GM04503 (cell line): ENCODE measurements around the gene MYORG.

Experiments
- DNase-seq: peaks from one replicate; pipeline ENCODE4 v3.0.0-alpha.2; 2012; ENCODE audit warnings: low read depth

MYORG gene

GRCh38 chr9:34332076-34332964 lies 44.4 kb downstream of the MYORG start:
- no peak for DNase-seq

GRCh38 chr9:34331196-34331595 lies 45.5 kb downstream of the MYORG start:
- DNase-seq: no peak

GRCh38 chr9:34328987-34329832 lies 47.5 kb downstream of the MYORG start, which contains the start of the genes KIF24 and NUDT2:
Gene KIF24 (minus strand): TSS chr9:34329268. CDS start chr9:34311346, 17,922 bp downstream.
Gene NUDT2 (plus strand): TSS chr9:34329569. CDS start chr9:34339040, 9,471 bp downstream.
- DNase-seq: peak; percentile 99

GRCh38 chr9:34328500-34328986 lies 48.2 kb downstream of the MYORG start:
- no peak for DNase-seq

- DNase-seq: no peak
Measured at GRCh38 chr9:34326690-34327089, 50.0 kb downstream of the MYORG start.

- DNase-seq: no peak
Measured at GRCh38 chr9:34322899-34323591, 53.7 kb downstream of the MYORG start.

- no peak for DNase-seq
Measured at GRCh38 chr9:34321451-34321850, 55.2 kb downstream of the MYORG start.

GRCh38 chr9:34318163-34318790 lies 58.4 kb downstream of the MYORG start:
- no peak for DNase-seq

GRCh38 chr9:34317436-34317835 lies 59.3 kb downstream of the MYORG start:
- DNase-seq: no peak
